ENCODE results near the gene ALDH3B2.
"Not testable (repeated sequence)": the region's sequence is repeated elsewhere in the genome, so short reads cannot be mapped to it uniquely, and the experiment has no call there.

The ALDH3B2 gene

GRCh38 chr11:67682126-67683034, 8.0 kb upstream of the ALDH3B2 start:
- not testable (repeated sequence) for DNase-seq

GRCh38 chr11:67680696-67681470, 6.5 kb upstream of the ALDH3B2 start:
- no peak for DNase-seq

GRCh38 chr11:67675058-67675747, 780 bp upstream of the ALDH3B2 start:
- no peak for DNase-seq

GRCh38 chr11:67673902-67674301, 521 bp downstream of the ALDH3B2 start:
- no peak for DNase-seq

GRCh38 chr11:67673358-67673757, 1.1 kb downstream of the ALDH3B2 start:
- no peak for DNase-seq

GRCh38 chr11:67671211-67671520, 3.3 kb downstream of the ALDH3B2 start:
- no peak for DNase-seq

- no peak for DNase-seq
Observed at GRCh38 chr11:67670316-67671210, 3.9 kb downstream of the ALDH3B2 start.

- DNase-seq: no peak
Observed at GRCh38 chr11:67668192-67668551, 6.3 kb downstream of the ALDH3B2 start.

- DNase-seq: no peak
Observed at GRCh38 chr11:67667490-67668191, 6.8 kb downstream of the ALDH3B2 start.

GRCh38 chr11:67666676-67667489, 7.5 kb downstream of the ALDH3B2 start:
- DNase-seq: no peak

- DNase-seq: no peak
Observed at GRCh38 chr11:67666303-67666645, 8.1 kb downstream of the ALDH3B2 start.

- DNase-seq: no peak
Observed at GRCh38 chr11:67665541-67666302, 8.7 kb downstream of the ALDH3B2 start.

- DNase-seq: no peak
Observed at GRCh38 chr11:67664696-67665540, 9.5 kb downstream of the ALDH3B2 start.

- DNase-seq: no peak
Observed at GRCh38 chr11:67664213-67664585, 10.2 kb downstream of the ALDH3B2 start.

GRCh38 chr11:67663532-67664212, 10.8 kb downstream of the ALDH3B2 start:
- no peak for DNase-seq

- DNase-seq: no peak
Observed at GRCh38 chr11:67662835-67663531, 11.4 kb downstream of the ALDH3B2 start.

GRCh38 chr11:67662142-67662834, 12.1 kb downstream of the ALDH3B2 start:
- no peak for DNase-seq
